NT2/D1 (cell line): ENCODE data around the gene C3orf80.
"Not testable (repeated sequence)": the region's sequence is repeated elsewhere in the genome, so short reads cannot be mapped to it uniquely, and the experiment has no call there.

Experiments used
- DNase-seq: peaks from one replicate; pipeline ENCODE4 v3.0.0-alpha.2; 2011; ENCODE audit warnings: low read depth, low spot score
- H3K27me3 ChIP-seq: 2 replicates; pipeline ENCODE4 v1.6.0; 2011; ENCODE audit warnings: mild to moderate bottlenecking; ENCODE audit not compliant: insufficient read length, insufficient read depth
- H3K36me3 ChIP-seq: 2 replicates; pipeline ENCODE4 v1.6.1; 2011; ENCODE audit warnings: mild to moderate bottlenecking, low read length, mixed read lengths; ENCODE audit not compliant: insufficient read depth, insufficient read length
- H3K4me1 ChIP-seq: 2 replicates; pipeline ENCODE4 v1.5.1; 2011; ENCODE audit not compliant: insufficient read depth, insufficient read length
- H3K4me3 ChIP-seq: 2 replicates; pipeline ENCODE4 v1.5.1; 2011; ENCODE audit warnings: low read depth; ENCODE audit not compliant: insufficient read length
- H3K9ac ChIP-seq: 2 replicates; pipeline ENCODE4 v1.6.0; 2011; ENCODE audit warnings: low read depth; ENCODE audit not compliant: insufficient read length
- H3K9me3 ChIP-seq: 2 replicates; pipeline ENCODE4 v1.5.1; 2011; ENCODE audit warnings: mild to moderate bottlenecking, low read length; ENCODE audit not compliant: insufficient read depth
- SUZ12 ChIP-seq: IDR thresholded peaks from 2 replicates; pipeline ENCODE4 v1.6.1; 2011; ENCODE audit not compliant: insufficient read length, insufficient read depth; ENCODE audit errors: extremely low read depth
- YY1 ChIP-seq: IDR thresholded peaks from 2 replicates; pipeline ENCODE4 v1.6.1; 2011; ENCODE audit not compliant: insufficient read length, insufficient read depth
- ZNF274 ChIP-seq: IDR thresholded peaks from 2 replicates; pipeline ENCODE4 v1.6.1; 2011; ENCODE audit warnings: mild to moderate bottlenecking, low read depth, low read length

C3orf80 gene

GRCh38 chr3:160232014-160232413 lies 6.8 kb downstream of the C3orf80 start:
- Histone ChIP-seq H3K9me3 (no peaks in the 10 kb centered on the region), H3K9ac (no peak overlapping the region), H3K4me1 (no peaks in the 10 kb centered on the region), H3K27me3 (peaks cover 14% of the 10 kb centered on the region), H3K4me3 (no peak overlapping the region), H3K36me3 (no peaks in the 10 kb centered on the region)
- no peak for TF ChIP-seq SUZ12
- TF ChIP-seq ZNF274, result no peak
- no peak for TF ChIP-seq YY1
- no peak for DNase-seq

GRCh38 chr3:160240719-160241118 lies 15.5 kb downstream of the C3orf80 start:
- H3K4me3 ChIP-seq, H3K36me3 ChIP-seq, H3K9me3 ChIP-seq, H3K27me3 ChIP-seq, DNase-seq, H3K9ac ChIP-seq, H3K4me1 ChIP-seq: not testable (repeated sequence)

- DNase-seq, result no peak
- no peaks in the 10 kb centered on the region for H3K4me1 ChIP-seq
- TF ChIP-seq YY1, result no peak
- TF ChIP-seq SUZ12, result no peak
- no peak for TF ChIP-seq ZNF274
- no peak overlapping the region for H3K4me3 ChIP-seq
- peaks cover 7% of the 10 kb centered on the region; the same call in 1 of the 2 replicates for H3K9me3 ChIP-seq
- no peak overlapping the region for H3K9ac ChIP-seq
- H3K36me3 ChIP-seq, result no peaks in the 10 kb centered on the region
- H3K27me3 ChIP-seq, result no peaks in the 10 kb centered on the region
Observed at GRCh38 chr3:160245261-160245800, 20.1 kb downstream of the C3orf80 start.

- H3K36me3 ChIP-seq, result no peaks in the 10 kb centered on the region
- TF ChIP-seq SUZ12 (no peak), YY1 (no peak), ZNF274 (no peak)
- no peaks in the 10 kb centered on the region for H3K4me1 ChIP-seq
- H3K9ac ChIP-seq, result no peak overlapping the region
- DNase-seq, result no peak
- no peak overlapping the region for H3K4me3 ChIP-seq
- no peaks in the 10 kb centered on the region for H3K27me3 ChIP-seq
- H3K9me3 ChIP-seq, result peaks cover 7% of the 10 kb centered on the region; the same call in 1 of the 2 replicates
Observed at GRCh38 chr3:160247766-160248165, 22.5 kb downstream of the C3orf80 start.

GRCh38 chr3:160253298-160253697 lies 28.1 kb downstream of the C3orf80 start:
- H3K27me3 ChIP-seq, result no peaks in the 10 kb centered on the region
- H3K9me3 ChIP-seq, result no peaks in the 10 kb centered on the region
- H3K36me3 ChIP-seq, result no peaks in the 10 kb centered on the region
- no peak overlapping the region for H3K9ac ChIP-seq
- TF ChIP-seq SUZ12, result no peak
- no peak for TF ChIP-seq ZNF274
- no peak for TF ChIP-seq YY1
- H3K4me3 ChIP-seq, result no peak overlapping the region
- DNase-seq, result no peak
- no peaks in the 10 kb centered on the region for H3K4me1 ChIP-seq

- TF ChIP-seq ZNF274 (no peak), YY1 (no peak), SUZ12 (no peak)
- no peaks in the 10 kb centered on the region for H3K4me1 ChIP-seq
- no peaks in the 10 kb centered on the region for H3K9me3 ChIP-seq
- H3K9ac ChIP-seq, result no peak overlapping the region
- no peak for DNase-seq
- H3K36me3 ChIP-seq, result peaks cover 3% of the 10 kb centered on the region
- H3K27me3 ChIP-seq, result no peaks in the 10 kb centered on the region
- H3K4me3 ChIP-seq, result no peak overlapping the region
Observed at GRCh38 chr3:160257606-160258005, 32.4 kb downstream of the C3orf80 start.

GRCh38 chr3:160259589-160259988 lies 34.4 kb downstream of the C3orf80 start:
- Histone ChIP-seq H3K9me3 (no peaks in the 10 kb centered on the region), H3K27me3 (no peaks in the 10 kb centered on the region), H3K4me3 (no peak overlapping the region), H3K4me1 (no peaks in the 10 kb centered on the region), H3K36me3 (peaks cover 3% of the 10 kb centered on the region), H3K9ac (no peak overlapping the region)
- no peak for TF ChIP-seq ZNF274
- no peak for TF ChIP-seq SUZ12
- no peak for TF ChIP-seq YY1
- no peak for DNase-seq

GRCh38 chr3:160260587-160261270 lies 35.5 kb downstream of the C3orf80 start:
- H3K9ac ChIP-seq, result no peak overlapping the region
- no peaks in the 10 kb centered on the region for H3K4me1 ChIP-seq
- no peak for TF ChIP-seq SUZ12
- TF ChIP-seq ZNF274, result no peak
- no peak for TF ChIP-seq YY1
- H3K9me3 ChIP-seq, result no peaks in the 10 kb centered on the region
- no peak overlapping the region for H3K4me3 ChIP-seq
- peaks cover 3% of the 10 kb centered on the region for H3K36me3 ChIP-seq
- no peaks in the 10 kb centered on the region for H3K27me3 ChIP-seq
- no peak for DNase-seq
